ENCODE data around the gene MRAP2.

DNA sequence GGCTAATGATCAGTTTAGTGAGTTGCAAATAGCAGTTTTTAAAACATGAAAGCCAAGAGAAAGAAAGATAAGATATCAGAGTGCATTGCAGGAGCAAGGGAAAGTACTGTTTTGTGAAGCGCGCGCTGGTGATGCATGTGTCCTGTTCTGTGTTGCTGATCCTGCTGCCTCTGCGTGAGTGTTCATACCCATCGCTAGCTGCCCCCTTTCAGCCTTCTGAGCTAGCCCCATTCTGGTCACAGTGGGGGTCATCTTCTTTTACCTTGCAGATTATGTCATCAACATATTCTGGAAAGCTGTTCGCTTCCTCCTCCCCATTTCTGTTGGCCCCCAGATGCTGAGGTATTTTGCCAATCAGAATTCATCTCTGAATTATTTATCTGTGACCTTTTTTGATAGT, 1.9 kb downstream of the MRAP2 start:
- TF ChIP-seq, protein P1, sequence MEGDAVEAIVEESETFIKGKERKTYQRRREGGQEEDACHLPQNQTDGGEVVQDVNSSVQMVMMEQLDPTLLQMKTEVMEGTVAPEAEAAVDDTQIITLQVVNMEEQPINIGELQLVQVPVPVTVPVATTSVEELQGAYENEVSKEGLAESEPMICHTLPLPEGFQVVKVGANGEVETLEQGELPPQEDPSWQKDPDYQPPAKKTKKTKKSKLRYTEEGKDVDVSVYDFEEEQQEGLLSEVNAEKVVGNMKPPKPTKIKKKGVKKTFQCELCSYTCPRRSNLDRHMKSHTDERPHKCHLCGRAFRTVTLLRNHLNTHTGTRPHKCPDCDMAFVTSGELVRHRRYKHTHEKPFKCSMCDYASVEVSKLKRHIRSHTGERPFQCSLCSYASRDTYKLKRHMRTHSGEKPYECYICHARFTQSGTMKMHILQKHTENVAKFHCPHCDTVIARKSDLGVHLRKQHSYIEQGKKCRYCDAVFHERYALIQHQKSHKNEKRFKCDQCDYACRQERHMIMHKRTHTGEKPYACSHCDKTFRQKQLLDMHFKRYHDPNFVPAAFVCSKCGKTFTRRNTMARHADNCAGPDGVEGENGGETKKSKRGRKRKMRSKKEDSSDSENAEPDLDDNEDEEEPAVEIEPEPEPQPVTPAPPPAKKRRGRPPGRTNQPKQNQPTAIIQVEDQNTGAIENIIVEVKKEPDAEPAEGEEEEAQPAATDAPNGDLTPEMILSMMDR (IDR thresholded peaks at IDR 0.05): no peak
- no peak for TF ChIP-seq POLR2AphosphoS5 (IDR thresholded peaks at IDR 0.05; ENCODE audit: low read depth, low read length)
- TF ChIP-seq SIN3A (IDR thresholded peaks at IDR 0.05; ENCODE audit: borderline replicate concordance, insufficient read depth, low read depth, low read length): no peak
